Stimulated activated CD4-positive, alpha-beta T cell treated with anti-CD3 and anti-CD28 coated beads, Interleukin-12 subunit alpha, Interleukin-12 subunit beta, amount 100 ng/mL, for 24 hours (primary cell): ENCODE measurements around the gene SUPT4H1.
"Not testable (repeated sequence)": the region's sequence is repeated elsewhere in the genome, so short reads cannot be mapped to it uniquely, and the experiment has no call there.

Experiments
- DNase-seq, 2 experiments: peaks; one replicate each; pipeline ENCODE4 v3.0.0-alpha.2; 2020; ENCODE audit warnings: low read depth in 2 of 2

The SUPT4H1 gene

DNA sequence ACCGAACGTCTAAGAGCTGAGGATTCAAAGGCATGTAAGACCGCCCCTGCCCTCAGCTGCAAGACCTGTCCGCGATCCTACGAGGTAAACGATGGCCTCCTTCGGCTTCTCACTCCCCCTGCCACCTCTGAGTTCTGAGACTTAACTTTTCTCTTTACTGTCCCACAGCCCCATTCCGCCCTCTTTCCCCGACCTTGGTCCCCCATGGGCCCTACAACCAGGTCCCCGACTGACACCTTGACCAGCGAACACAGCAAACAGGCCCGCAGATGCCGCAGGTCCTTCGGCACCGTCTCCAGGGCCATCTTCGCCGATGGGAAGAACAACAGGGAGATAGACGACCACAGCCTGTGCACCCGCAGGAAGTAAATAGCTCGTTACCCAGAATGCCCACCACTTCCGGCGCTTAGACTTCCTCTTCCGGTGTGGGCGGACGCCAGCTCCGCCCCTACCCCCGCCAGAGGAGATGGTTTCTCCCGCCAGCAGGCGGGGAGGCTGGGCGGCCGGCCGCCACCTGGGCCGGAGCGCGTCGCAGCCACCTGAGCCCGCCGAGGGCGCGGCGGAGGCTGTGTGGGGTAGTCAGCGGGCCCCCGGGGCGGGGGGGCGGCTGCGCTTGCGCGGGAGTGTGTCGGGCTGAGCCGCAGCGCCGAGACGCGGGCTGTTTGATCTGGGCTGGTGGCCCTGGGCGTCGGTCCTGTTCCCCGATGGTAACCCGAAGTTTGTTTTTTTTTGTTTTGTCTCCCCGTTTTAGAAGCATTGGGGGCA lies at the start of gene SUPT4H1:
Gene SUPT4H1 (minus strand): TSS at position 371 of the 765 bp plus-strand sequence. CDS start 66 bp downstream, at position 305.
- DNase-seq = peak; percentile 82 to 85

DNA sequence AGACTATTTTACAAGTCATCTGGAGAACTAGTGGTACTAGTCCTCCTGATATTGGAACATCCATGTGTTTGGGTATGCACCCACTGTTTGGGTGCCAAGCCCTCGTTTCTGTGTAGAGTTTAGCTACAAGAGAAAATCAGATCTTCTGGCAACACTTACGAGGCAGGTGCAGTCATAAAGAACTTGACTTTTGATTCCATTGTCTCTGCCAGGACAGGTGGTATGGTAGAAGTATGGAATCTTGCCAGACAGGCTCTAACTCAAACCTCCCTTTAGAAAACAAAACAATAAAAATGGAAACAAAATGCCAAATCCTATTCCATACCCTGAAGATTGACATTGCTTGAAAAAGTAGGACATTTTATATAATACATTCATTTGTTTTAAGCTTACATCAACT lies 49.3 kb upstream of the SUPT4H1 start:
- no peak for DNase-seq

DNA sequence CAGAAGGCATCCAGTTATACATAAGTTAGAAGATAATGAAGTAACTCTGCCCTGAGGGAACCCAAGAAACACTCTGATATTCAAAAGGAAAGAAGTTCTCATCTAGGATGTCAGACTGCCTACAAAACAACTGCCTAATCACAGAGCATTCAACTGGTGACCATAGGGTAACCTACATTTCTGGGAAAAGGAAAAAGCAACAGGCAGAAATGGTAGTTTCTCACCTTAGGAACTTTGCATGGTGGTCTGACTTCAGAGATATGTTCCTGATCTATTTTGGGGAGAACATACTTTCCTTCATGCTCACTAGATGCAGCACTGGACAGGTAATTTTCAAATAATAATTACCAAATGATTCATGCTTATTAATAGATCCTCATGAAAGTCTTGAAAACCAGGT lies 48.8 kb upstream of the SUPT4H1 start:
- no peak for DNase-seq

DNA sequence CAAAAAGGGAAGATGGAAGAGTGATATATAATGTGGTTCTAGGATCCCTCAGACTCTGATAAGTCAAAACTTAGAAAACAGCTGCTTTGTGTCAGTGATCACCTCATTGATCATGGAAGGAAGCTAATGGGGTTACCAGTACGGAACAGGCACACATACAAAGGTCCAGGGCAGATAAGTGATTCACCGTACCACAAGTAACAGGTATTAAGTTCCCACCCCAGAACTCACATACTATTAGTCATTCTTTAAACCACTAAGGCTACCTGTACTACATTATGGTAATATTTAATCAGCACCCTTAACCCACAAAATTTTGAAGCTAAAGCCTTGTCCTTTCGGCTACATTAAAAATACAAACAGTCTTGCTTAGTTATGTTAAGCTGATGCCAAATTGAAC lies 48.0 kb upstream of the SUPT4H1 start:
- DNase-seq = no peak

DNA sequence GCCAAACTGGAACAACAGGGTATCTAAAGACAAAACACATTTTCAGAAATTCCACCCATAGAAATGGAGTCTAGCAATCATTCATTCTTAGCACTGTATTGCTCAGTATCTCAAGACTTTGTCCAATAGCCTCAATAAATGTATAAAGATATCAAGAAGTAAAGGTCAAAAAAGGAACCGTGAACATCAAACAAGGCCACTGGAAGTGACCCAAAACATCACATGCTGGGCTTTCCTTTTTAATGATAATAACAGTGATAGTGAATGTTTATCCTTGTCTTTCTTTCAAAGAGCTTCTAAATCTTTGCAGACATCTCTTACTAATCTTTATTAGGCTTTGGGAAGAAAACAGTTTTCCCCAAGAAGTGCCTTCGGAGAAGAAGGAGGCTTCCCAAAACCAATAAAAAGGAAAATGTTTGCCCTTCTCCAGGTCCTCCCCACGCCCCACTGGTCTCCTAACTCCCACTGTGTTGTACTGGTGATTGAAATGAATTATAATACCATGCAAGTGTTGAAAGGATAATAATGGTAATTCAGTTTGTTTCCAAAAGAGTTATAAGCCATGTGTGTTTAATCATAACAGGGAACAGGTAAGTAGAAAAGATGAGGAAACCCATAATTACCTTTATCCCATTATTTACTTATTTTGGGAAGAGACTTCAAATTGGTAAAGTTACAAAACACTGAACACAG lies 46.7 kb upstream of the SUPT4H1 start:
- DNase-seq = no peak

DNA sequence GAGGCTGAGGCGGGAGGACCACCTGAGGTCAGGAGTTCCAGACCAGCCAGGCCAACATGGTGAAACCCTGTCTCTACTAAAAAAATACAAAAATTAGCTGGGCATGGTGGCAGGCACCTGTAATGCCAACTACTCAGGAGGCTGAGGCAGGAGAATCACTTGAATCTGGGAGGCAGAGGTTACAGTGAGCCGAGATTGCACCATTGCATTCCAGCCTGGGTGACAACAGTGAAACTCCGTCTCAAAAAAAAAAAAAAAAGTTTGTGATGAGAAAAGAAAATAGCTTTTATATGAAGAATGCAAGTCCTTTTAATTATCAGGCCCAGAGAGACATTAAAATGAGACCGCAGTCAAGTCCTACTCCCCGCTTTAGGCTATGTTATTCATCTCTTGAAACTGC lies 45.4 kb upstream of the SUPT4H1 start:
- not testable (repeated sequence) for DNase-seq

DNA sequence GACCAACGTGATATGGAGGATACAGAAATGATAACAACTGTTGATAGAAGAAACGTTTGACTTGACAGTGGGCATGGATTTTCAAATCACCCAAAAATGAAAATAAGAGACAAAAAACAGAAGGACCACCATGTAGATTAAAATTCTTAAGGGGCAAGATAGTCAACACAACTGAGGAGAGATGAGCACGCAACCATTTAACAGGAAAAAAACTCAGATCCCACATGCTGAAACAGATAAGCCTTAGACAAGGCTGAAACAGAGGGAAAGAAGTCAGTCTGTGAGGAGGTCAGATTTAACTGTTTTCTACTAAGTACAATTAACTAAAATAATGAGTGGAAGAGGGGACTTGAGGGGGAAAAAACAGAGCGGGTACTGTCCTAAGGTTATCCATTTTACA lies 44.2 kb upstream of the SUPT4H1 start:
- DNase-seq = no peak

DNA sequence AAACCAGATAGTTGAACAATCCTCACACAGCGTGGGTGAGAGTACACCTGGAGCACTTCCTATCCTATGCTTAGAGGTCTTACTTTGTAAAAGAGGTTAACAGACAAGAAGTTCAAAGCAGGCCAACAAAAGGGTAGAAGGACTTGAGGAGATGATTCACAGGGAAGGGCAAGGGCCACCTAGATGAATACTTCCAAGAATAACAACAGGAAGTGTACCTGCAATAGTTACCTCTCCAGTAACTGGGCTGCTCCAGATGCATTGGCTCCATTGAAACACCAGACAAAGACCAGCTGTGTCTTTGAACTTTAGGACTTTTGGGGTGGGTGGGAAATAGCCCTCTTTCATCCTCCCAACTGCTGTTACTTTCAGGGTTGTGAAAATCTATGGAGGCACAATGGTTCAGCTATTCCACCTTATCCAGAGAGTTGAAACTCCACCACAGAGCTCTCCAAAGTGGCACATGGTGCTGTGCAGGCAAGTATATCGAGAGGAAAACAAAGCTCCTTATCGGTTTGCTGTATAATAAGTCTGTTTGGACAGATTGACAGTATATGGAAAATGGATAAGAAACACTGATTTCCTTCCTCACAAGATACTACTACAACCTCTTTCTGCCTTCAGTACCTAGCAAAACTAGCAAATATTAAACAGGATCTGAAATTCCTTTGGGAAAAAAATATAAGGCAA lies 42.7 kb upstream of the SUPT4H1 start:
- DNase-seq = no peak

DNA sequence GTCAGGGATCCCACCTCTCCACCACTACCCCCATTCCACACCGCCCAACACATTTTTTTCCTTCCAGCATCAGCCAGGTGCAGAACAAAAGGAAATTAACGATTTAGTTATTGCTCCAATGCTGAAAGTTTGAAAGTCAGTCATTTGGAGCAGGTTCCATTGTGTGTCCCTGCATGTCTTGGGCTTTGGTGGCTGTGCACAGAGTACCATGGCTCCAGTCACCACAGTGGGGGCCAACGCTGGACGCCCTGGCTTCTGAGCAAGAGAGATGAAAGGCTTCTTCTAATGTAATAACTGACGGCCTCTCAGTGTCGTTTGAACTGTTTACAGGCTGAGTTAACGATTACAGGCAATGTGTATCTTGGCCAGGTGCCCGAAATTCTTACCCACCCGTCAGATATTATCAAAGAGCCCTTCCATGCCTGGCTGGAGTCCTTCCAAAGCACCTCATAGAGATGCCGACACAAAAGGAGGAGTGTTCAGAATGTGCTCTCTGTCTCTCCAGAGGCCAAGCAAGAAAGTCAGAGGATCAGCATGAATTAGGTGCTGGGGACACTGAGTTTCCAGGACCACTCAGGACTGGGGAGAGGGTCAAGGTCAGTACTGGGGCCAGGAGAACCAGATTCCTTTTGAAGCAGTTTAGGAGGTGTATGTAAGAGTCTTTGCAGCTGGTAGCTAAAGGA lies 39.4 kb upstream of the SUPT4H1 start:
- no peak for DNase-seq

DNA sequence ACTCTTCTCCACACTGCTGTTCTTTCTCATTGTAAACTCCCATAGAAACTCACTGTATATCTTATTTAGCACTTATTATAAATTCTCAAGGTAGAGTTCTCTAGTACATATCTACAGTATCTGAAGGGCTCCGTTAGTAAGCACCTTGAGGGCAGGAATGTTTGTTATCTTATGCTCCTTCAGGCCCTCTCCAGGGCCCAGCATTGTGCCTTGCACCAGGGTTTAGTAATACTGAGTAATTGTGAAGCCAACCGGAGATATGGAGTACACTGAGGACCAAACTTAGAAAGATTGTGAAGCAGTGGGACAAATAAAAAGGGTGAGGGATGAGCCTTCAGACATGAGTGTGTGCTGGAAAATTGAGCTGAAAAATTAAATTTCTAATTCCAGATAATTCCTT lies 38.9 kb upstream of the SUPT4H1 start:
- no peak for DNase-seq

DNA sequence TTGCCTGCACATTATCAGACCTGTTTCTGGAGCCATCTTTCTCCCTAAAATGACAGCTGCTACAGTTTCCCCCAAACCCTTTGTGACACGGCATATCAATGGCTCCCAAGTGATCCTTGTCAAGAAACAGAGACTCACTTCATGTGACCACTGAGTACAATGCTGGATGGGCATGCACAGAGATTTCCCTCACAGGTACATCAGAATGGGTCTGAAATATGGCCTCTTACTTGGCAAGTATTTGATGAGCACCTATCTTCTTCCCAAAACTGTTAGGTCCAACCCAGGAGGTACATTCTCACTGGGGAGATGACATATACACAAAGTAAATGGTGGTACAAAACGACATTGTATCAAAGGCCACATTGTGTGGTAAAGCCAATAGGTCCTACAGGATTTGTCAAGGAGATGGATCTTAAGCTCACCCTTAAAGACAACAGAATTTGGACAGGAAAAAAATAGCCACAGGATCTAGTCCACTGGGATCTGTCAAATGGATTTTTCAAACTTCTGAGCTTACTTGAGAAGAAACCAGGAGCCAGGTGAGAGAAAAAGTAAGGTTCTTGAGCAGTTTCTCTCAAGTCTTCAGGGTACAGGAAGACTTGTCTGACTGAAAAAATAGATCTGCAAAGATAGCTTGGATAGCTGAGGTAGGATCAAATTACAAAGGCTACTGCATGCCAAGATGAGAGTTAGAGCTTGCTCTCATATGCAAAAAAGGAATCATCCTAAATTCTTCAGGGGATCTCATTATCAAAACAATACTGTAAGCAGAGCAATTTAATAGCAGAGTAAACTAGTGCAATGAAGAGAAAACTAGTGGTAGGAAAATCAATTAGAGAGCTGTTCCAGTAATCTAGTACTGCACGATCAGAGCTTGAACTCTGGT lies 36.5 kb upstream of the SUPT4H1 start:
- no peak for DNase-seq

DNA sequence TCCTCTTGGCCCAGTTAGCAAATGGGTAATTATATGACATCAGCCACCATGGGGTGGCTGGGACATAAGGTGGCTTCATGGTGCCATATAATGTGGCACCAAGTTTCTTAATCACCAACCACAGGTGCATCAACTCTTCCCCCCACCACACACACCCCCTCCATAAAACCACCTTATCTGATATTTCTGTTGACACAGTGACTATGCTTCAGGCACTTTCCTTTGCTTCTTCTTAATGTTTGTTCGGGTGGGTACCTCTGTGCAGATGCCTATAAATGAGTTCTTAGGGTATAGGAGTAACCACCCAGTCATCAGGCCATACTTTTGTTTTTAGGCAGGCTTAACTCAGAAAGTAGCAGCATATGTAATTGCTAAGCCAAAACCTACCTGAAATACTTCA lies 35.8 kb upstream of the SUPT4H1 start:
- DNase-seq = no peak

DNA sequence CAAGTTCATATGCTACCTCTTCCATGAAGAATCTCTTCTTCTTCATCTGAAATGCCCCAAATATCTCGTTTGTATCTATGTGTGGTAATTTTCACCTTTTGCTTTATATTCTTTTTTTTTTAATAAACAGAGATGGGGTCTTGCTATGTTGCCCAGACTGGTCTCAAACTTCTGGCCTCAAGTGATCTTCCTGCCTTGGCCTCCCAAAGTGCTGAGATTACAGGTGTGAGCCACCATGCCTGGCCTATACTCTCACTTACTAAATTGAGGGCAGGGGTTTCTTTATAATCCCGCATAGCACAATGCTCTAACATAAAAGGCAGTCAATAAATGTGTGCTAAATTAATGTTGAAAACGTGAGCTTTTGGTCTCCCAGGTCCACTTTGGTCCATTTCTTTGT lies 34.7 kb upstream of the SUPT4H1 start:
- no peak for DNase-seq

DNA sequence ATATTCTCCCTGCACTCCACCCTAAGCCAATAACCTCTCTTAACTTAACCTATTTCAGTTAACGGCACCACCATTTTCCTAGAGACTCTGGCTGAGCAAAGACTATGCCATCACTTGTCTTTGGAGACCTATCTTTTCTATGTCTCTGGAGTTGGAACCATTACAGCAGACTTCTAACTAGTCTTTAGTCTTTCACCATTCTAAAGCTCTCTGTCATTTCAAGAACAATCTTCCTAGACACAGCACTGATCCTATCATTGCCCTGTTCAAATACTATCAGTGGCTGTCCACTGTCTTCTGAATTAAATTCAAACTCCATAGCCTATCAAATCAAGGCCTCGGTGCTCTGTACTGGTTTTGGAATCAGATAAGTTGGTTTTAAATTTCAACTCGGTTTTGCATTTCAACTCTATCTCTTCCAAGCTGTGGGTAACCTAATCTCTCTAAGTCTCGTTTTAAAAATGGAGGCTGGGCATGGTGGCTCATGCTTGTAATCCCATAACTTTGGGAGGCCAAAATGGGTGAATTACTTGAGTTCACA lies 33.4 kb upstream of the SUPT4H1 start:
- DNase-seq = no peak

DNA sequence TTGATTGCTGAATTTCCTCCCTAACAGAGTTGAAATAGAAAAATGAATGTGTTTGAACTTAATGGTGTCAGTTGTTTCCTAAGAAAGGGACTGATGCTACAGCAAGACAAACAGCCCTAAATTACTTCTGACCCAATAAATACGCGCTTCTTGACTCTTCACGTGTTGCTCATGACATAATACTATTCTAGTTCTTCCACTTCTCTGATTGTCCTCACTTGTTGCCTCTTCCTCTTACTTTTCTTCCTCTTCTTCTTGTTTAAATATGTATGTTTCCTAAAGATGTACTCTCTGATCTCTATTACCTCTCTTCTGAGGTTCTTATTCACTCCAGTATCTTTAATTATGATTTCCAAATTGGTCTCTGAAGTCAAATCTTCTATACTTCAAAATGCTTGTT lies 32.9 kb upstream of the SUPT4H1 start:
- no peak for DNase-seq

DNA sequence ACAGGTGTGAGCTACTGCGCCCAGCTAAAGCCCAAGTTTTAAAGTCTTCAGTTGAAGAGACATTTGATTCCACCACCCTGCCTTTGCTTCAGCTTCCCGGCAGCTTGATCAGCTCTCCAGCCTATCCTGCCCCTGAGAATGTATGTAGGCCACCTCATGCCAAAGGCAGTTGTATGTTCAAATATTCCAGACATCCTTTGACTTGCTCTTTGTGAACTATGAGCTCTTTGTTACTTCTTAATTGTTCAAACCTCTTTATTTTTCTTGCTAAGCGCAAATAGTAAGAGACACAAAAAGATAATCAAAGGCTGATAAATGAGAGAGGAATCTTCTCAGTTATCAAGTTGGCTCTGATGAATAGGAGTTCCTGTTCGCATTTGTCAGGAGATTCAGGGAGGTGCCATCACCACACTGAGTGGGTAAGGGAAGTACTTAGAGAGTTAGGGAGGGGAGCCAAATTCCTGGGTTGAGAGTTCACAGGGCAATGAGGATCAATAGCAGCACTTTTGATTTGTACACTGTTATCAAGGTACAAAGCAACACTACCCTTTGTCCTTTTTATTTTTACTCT lies 32.0 kb upstream of the SUPT4H1 start:
- no peak for DNase-seq

DNA sequence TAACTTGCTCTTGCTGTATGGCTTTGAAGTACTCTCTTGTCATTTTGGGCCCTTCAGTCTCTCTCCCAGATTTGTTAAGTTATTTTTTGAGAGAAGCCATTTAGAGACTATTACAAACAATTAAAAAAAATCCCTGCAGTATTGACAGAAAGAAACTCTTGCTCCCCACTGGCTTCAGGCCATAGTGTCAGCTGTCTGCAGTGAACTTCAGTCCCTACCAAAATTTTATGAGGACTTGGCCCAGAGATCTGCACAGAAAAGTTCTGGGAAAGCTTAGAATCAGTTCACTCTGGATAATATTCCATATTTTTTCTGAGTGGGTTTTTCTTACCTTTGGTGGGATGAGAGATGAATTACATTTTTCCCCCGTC lies 30.9 kb upstream of the SUPT4H1 start:
- no peak for DNase-seq

DNA sequence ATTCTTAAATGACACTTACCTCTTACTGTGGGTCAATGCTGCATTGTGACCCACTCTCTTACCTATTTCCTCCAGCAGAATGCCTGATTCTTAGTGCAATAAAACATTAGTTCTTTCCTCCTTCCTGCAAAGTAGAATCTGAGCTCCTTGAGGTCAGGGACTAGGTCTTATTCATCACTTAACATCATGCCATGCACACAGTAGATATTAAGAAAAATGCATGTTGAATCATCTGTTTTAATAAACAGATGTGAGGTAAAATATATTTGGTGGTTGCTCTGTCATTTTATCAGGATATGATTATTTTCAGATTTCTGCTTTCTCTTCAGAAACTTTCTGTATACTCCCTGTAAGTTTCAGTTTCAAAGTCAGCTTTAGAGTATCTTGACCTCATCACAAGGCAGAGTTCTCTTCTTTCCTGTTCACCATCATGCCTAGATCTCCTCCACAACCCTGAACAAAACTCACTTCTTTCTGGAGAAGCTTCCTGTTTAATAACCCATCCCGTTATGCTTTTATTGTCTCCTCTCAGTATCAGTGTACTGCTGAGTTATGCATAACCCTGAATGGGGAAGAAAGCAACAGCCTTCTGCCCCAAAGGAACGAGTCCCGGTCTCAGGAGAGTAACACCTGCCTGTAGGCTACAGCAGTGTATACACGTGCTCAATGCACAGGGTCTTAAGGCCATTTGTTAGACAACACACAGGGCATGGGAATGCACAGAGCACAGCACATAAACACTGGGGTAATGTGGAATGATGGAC lies 30.3 kb upstream of the SUPT4H1 start:
- DNase-seq = no peak

DNA sequence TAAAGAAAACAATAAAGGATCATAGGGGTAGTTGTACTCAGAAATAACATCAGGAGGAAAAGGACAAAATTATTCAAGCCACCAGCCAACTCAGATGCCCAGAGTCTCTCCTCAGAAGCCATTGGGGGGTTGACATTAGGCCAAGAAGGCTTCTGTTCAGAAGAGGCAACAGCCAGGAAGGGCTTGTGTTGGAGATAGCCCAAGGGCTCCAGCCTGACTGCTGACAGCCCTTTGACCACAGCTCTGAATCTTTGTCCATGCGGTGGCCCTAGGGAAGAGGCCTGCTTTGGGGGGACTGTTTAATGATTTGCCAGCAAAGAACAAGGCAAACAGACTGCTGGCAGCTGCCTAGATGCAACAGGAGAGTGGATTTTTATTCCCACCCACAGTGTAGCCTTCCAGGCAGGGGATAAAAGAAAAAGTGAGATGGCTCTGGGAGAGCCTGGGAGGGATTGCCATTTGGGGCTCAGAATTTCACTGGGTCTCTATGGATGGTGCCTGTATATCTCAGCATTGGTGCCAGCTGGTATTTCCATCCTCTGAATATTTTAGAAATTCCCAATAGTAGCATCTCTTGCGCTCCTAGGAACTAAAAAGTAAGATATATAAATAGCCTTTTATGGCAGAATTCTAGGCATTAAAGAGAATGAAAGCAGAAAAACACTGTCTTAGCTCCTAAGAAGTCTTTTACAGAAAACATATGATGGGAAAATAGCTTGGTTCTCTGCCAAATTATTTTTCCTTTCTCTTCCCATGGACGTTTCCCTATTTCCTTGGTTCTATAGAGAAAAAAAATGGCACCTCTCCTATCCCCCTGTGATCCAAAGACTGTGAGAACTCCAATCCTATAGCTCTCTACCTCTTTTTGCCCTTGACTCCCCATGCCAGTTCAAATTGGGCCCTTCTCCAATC lies 29.4 kb upstream of the SUPT4H1 start:
- DNase-seq = no peak
